ENCODE measurements around the gene LMX1A. TPM values are rescaled to one million over a fixed set of nuclear protein-coding genes. Genes with fewer than 3 reads are reported as not detected.

The LMX1A gene
- total and polyA plus RNA-seq, 2 of the 13 experiments (the other 11 are each of a cell fraction or from before 2014, with no cell fraction given) = 0.07 TPM; not detected in 1

DNA sequence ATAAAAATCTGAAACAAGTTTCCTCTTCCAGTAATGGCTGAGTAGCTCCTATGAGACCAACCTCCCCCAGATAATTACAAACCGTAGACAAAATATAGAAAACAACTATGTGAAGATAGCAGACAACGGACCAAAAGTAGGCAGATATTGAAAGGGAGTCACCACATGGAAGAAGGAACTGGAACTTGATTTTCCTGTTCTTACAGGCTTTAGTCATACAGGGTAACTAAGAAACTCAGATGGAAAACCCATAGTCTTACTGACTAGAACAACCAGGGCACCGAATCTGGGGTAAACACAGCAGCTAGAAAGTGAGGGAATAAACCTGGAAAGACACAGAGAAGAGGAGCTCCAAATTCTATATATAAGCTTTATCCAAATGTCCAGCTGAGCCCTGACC, 26.0 kb downstream of the LMX1A start:
- Histone ChIP-seq H3K9me3 (ENCODE audit: low read length) (no peaks in the 10 kb centered on the region), H4K20me1 (ENCODE audit: insufficient read depth, low read length) (no peaks in the 10 kb centered on the region), H3K4me3 (replicated peaks in 1 of 3; ENCODE audit: insufficient read depth in 1 of 3, low read depth in 2 of 3, low read length in 3 of 3) (no peak overlapping the region), H3K9ac (ENCODE audit: insufficient read depth, low read depth, low read length) (no peak overlapping the region), H3K27ac (ENCODE audit: extremely low read length, insufficient read depth, low read length) (no peak overlapping the region), H2AFZ (ENCODE audit: low read length) (no peak overlapping the region), H3K4me1 (ENCODE audit: insufficient read depth, low read length) (no peaks in the 10 kb centered on the region), H3K27me3 (ENCODE audit: control insufficient read depth in 1 of 2, insufficient read depth in 2 of 2, low read length in 2 of 2) (no peaks in the 10 kb centered on the region), H3K79me2 (ENCODE audit: insufficient read depth, low read length) (no peaks in the 10 kb centered on the region), H3K4me2 (ENCODE audit: low read depth, low read length) (no peak overlapping the region), H3K36me3 (replicated peaks in 1 of 2; ENCODE audit: control insufficient read depth in 1 of 2, insufficient read depth in 2 of 2, low read length in 2 of 2) (no peaks in the 10 kb centered on the region)
- no TSS peak for BruUV-seq (replicated peaks)
- no peak for DNase-seq (ENCODE audit: low spot score)
- WGBS (ENCODE audit: low lambda C conversion rate) = 13% methylated on average over 3 of the region's 3 CpGs
- intact Hi-C loops (cut with micrococcal nuclease; ENCODE audit: unreplicated experiment) (no loop called here), in situ Hi-C loops (cut with HindIII; ENCODE audit: extremely low pct_ligation_motif_present, low pct_unique_long_range_greater_than_20kb) (no loop called here)
- ChIA-PET CTCF (ENCODE audit: low intra/inter-chr PET ratio, low total read pairs) (no interaction called here), POLR2A (no interaction called here)
- no peak for FAIRE-seq
- no peak for TF ChIP-seq SALL2 (CRISPR knock-in tag; IDR thresholded peaks at IDR 0.05)
- ATAC-seq = no peak

DNA sequence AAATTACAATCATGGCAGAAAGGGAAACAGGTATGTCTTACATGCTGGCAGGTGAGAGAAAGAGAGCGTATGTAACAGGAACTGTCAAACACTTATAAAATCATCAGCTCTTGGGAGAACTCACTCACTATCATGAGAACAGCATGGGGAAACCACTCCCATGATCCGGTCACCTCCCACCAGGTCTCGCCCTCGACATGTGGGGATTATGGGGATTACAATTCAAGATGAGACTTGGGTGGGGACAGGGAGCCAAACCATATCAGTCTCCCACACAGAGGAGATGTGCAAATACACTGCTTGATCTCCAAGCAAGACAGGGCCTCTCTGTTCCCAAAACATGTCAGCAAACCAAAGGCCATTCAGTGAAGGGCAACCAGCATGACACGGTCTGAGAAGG, 27.4 kb downstream of the LMX1A start:
- H3K9me3 ChIP-seq (ENCODE audit: low read length) = no peaks in the 10 kb centered on the region
- H3K4me1 ChIP-seq (ENCODE audit: insufficient read depth, low read length) = peaks cover 9% of the 10 kb centered on the region
- no peaks in the 10 kb centered on the region for H3K79me2 ChIP-seq (ENCODE audit: insufficient read depth, low read length)
- in situ Hi-C loops (cut with HindIII; ENCODE audit: extremely low pct_ligation_motif_present, low pct_unique_long_range_greater_than_20kb) (no loop called here), intact Hi-C loops (cut with micrococcal nuclease; ENCODE audit: unreplicated experiment) (no loop called here)
- DNase-seq (ENCODE audit: low spot score) (no peak), FAIRE-seq (no peak), ATAC-seq (no peak)
- BruUV-seq (replicated peaks) = no TSS peak
- H3K4me2 ChIP-seq (ENCODE audit: low read depth, low read length) = no peak overlapping the region
- no peak overlapping the region for H3K4me3 ChIP-seq (replicated peaks in 1 of 3; ENCODE audit: insufficient read depth in 1 of 3, low read depth in 2 of 3, low read length in 3 of 3)
- no peaks in the 10 kb centered on the region for H3K27me3 ChIP-seq (ENCODE audit: control insufficient read depth in 1 of 2, insufficient read depth in 2 of 2, low read length in 2 of 2)
- no peaks in the 10 kb centered on the region for H3K36me3 ChIP-seq (replicated peaks in 1 of 2; ENCODE audit: control insufficient read depth in 1 of 2, insufficient read depth in 2 of 2, low read length in 2 of 2)
- WGBS (ENCODE audit: low lambda C conversion rate) = 24% methylated on average over 5 of the region's 5 CpGs
- TF ChIP-seq RFXANK (CRISPR knock-in tag; IDR thresholded peaks at IDR 0.05) (no peak), CCDC6 (CRISPR knock-in tag; IDR thresholded peaks at IDR 0.05) (no peak), SMARCC2 (IDR thresholded peaks at IDR 0.05) (no peak), KDM5B (CRISPR knock-in tag; IDR thresholded peaks at IDR 0.05; ENCODE audit: borderline replicate concordance) (no peak), TBL1XR1 (IDR thresholded peaks at IDR 0.05; ENCODE audit: borderline replicate concordance, low read length, partially characterized antibody) (no peak), ZNF878 (CRISPR knock-in tag; IDR thresholded peaks at IDR 0.05) (no peak), U2AF2 (IDR thresholded peaks at IDR 0.05; ENCODE audit: low read depth, low read length) (no peak), JUNB (CRISPR knock-in tag; IDR thresholded peaks at IDR 0.05; ENCODE audit: borderline replicate concordance) (no peak), ZSCAN9 (CRISPR knock-in tag; IDR thresholded peaks at IDR 0.05; ENCODE audit: borderline replicate concordance) (no peak), HNRNPUL1 (IDR thresholded peaks at IDR 0.05; ENCODE audit: low read depth, low read length) (no peak), ZNF350 (CRISPR knock-in tag; IDR thresholded peaks at IDR 0.05; ENCODE audit: borderline replicate concordance, low read depth) (no peak), HNF4G (IDR thresholded peaks at IDR 0.05; ENCODE audit: borderline replicate concordance, low read depth, low read length) (no peak), HNF4G (CRISPR knock-in tag; IDR thresholded peaks at IDR 0.05; ENCODE audit: borderline replicate concordance, low read depth) (no peak)
- TF ChIP-seq, protein P1, sequence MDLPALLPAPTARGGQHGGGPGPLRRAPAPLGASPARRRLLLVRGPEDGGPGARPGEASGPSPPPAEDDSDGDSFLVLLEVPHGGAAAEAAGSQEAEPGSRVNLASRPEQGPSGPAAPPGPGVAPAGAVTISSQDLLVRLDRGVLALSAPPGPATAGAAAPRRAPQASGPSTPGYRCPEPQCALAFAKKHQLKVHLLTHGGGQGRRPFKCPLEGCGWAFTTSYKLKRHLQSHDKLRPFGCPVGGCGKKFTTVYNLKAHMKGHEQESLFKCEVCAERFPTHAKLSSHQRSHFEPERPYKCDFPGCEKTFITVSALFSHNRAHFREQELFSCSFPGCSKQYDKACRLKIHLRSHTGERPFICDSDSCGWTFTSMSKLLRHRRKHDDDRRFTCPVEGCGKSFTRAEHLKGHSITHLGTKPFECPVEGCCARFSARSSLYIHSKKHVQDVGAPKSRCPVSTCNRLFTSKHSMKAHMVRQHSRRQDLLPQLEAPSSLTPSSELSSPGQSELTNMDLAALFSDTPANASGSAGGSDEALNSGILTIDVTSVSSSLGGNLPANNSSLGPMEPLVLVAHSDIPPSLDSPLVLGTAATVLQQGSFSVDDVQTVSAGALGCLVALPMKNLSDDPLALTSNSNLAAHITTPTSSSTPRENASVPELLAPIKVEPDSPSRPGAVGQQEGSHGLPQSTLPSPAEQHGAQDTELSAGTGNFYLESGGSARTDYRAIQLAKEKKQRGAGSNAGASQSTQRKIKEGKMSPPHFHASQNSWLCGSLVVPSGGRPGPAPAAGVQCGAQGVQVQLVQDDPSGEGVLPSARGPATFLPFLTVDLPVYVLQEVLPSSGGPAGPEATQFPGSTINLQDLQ (CRISPR knock-in tag; IDR thresholded peaks at IDR 0.05) = no peak
- ChIA-PET POLR2A (no interaction called here), CTCF (ENCODE audit: low intra/inter-chr PET ratio, low total read pairs) (no interaction called here)
- no peaks in the 10 kb centered on the region for H4K20me1 ChIP-seq (ENCODE audit: insufficient read depth, low read length)
- H2AFZ ChIP-seq (ENCODE audit: low read length) = no peak overlapping the region
- no peak overlapping the region for H3K9ac ChIP-seq (ENCODE audit: insufficient read depth, low read depth, low read length)
- no peak overlapping the region for H3K27ac ChIP-seq (ENCODE audit: extremely low read length, insufficient read depth, low read length)
